ENCODE data around the gene ZNF296.
A peak's percentile ranks its signal among the peaks of the same experiment; 100 is the strongest.

The ZNF296 gene

GRCh38 chr19:45079911-45080370 is 3.7 kb upstream of the ZNF296 start:
- no peak for DNase-seq

- DNase-seq, result peak; percentile 78 to 93 (median 86)
Observed at GRCh38 chr19:45079063-45079910, 3.0 kb upstream of the ZNF296 start, which contains the start of gene GEMIN7. Gene GEMIN7, plus strand, starts transcription at chr19:45079260. Its CDS starts 10,855 bp downstream, at chr19:45090115.

DNA sequence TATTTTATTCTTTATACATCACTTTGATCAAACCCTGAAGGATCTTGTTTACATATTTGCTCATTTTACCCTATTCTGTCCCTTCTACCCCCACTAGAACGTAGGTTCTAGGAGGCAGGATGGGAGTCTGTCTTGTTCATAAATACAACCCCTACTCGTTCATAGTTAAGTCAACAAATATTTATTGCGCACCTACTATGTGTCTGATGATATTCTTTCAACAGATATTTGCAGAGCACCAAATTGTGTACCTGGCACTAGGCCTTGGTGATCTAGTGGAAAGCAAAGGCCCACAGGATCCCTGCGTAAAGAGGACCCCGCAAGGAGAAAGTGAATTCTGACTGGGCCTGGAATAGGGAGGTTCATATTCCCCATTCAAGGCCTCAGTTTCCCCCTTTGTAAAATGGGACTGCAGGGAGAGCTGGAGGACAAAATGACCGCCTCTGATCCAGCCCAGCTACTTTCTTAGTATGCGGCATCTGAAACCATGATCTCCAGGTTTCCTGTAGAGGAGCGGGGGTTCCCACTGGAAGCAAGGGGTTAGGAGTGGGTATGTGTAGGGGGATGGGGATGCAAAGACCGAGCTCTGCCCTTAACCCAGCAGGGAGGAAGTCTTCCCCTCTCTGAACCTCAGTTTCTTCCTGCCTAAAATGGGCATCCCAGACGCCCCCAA is 2.2 kb upstream of the ZNF296 start:
- DNase-seq, result no peak

- no peak for DNase-seq
Observed at GRCh38 chr19:45076851-45077730, 813 bp upstream of the ZNF296 start.

- peak; percentile 91 to 96 (median 96) for DNase-seq
Observed at GRCh38 chr19:45075301-45076028, 813 bp downstream of the ZNF296 start.

DNA sequence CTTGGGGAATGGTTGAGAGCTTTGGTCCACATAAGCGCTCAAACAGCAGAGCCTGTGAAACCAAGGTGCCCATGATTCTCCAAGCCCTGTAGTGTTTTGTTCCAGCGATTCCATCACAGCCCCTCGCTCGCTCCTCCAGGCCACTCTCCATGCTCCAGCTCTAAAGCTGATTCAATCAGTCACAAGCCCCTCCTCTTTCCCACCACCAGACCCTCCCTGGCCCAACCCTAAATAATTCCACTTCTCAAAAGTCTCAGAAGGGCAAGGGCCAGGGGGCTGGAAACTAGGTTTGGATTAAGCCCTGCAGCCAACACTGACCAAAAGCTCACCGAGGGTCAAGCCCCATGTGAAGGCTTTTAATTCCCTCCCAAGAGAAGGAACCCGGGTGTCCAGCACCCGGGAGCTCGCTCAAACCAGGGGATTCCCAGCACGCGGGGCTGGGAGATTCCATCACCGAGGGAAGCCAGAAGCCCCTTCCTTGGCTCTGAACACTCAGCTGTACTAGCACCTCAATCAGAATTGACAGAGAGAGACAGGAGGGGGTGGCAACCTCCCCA is 1.5 kb downstream of the ZNF296 start:
- no peak for DNase-seq

DNA sequence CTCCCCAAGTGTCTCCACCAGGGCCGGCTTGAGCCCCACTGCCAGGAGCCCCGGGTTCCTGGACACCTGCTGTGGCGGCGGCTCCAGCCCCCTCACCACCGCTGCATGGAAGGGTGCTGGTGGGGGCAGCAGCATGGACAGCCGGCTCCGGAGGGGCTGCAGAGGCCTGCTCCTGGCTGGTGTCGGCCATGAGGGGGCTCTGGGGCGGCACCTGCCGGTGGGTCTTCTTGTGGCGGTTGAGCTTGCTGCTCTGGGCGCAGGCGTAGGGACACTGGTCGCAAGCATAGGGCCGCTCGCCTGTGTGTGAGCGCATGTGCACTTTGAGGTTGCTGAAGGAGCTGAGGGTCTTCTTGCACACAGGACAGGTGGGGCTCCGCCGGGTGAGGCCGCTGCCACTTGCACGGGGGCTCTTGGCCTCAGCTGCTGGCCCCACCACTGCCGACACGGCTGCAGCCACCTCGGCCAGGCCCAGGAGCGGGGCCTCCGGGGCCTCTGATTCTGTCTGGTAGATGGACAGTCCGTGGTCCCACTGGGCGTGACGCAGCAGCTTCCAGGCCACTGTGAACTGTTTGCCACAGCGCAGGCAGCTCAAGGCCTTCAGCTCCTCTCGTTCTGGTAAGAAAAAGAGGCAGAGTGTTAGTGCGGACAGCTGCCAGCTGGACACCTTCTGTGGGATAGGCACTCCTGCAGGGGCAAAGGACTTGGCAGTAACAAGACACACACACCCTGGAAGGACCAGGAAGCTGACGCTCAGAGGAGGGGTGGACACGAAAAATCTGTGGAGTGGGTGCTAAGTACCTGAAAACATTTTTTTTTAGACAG is 4.1 kb downstream of the ZNF296 start:
- no peak for DNase-seq

DNA sequence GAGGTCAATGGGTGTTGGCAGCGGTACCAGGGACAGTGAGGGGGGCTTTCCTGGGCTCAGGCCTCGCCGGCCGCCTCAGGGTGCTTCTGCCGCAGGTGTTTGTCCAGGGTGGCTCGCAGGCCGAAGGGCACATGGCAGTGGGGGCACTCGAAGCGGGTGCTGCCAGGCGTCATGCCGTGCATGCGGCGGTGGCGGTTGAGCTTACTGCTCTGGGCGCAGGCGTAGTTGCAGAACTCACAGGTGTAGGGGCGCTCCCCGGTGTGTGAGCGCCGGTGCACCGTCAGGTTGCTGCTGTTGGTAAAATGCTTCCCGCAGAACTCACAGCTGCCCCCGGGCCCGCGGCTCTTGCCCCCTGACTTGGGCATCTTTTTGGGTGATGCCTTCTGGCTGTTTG is 4.7 kb downstream of the ZNF296 start:
- no peak for DNase-seq

- no peak for DNase-seq
Observed at GRCh38 chr19:45070861-45071544, 5.3 kb downstream of the ZNF296 start.

DNA sequence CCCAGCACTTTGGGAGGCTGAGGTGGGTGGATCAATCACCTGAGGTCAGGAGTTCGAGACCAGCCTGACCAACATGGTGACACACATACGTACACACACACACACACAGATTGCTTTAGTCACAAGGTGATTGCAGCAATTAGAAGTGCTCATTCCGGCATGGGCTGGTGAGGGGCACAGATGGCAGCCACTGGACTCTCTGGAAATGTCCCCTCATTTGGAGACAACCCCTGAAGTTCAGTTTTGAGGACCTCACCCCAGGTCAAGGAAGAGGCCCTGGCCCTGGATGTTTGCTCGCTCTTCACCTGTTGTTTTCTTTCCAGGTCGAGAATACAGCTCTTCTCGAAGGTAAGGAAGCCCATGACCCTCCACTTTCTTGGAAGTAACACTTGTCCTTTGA is 6.1 kb downstream of the ZNF296 start:
- no peak for DNase-seq

GRCh38 chr19:45069056-45069455 is 7.2 kb downstream of the ZNF296 start:
- peak; percentile 31 to 73 (median 56) for DNase-seq

- DNase-seq, result no peak
Observed at GRCh38 chr19:45068041-45068440, 8.2 kb downstream of the ZNF296 start.

- no peak for DNase-seq
Observed at GRCh38 chr19:45066921-45067661, 9.2 kb downstream of the ZNF296 start.

DNA sequence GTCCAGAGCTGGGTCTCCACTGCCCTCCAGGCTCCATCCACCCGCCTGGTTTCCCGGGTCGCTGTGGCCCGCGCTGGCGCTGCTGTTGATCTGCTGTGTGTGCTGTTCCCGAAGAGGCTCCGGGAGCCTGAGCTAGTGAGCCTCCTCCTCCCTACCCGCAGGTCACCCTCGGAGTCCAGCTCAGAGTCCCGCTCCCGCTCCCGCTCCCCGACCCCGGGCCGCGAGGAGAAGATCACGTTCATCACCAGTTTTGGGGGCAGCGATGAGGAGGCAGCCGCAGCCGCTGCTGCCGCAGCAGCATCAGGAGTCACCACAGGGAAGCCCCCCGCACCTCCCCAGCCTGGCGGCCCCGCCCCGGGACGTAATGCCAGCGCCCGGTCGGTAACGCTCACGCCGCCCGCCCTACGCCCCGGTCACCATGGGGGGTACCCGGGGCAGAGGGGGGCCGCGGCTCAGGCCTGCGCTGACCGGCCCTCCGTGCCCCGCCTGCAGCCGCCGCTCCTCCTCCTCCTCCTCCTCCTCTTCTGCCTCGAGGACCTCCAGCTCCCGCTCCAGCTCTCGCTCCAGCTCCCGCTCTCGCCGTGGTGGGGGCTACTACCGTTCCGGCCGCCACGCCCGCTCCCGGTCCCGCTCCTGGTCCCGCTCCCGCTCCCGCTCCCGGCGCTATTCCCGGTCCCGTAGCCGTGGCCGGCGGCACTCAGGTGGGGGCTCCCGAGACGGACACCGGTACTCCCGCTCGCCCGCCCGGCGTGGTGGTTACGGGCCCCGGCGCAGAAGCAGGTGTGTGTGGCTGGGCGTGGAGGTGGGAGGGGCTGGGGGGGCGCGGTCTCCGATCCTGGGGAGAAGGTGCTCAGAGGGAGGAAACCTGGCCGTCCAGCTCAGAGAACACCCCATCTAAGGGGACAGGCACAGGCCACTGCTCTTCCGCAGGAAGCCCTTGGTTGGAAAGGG is 12.2 kb downstream of the ZNF296 start:
- no peak for DNase-seq

GRCh38 chr19:45061965-45062364 is 14.3 kb downstream of the ZNF296 start:
- no peak for DNase-seq

GRCh38 chr19:45059258-45059965 is 16.9 kb downstream of the ZNF296 start:
- DNase-seq, result peak; percentile 86 to 92 (median 90)

DNA sequence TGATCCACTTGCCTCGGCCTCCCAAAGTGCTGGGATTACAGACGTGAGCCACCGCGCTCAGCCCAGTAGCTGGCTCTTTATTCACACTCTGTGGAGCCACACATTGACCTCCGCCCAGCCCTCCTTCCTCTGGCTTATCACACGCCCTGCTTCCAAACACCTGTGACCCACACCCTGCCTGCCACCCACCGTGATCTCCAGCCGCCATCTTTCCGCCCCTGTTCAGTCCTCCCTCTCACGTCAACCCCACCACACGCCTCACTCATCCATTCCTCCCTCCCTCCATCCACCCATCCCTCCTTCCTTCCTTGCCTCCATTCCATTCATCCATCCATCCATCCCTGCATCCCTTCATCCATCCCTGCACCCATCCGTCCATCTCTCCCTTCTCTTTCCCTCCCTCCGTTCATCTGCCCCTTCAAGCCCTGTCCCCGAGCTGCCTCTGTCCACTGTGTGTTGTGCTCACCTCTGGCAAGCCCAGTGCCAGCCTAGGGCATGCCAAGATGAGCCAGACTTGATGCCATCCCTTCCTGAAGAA is 17.6 kb downstream of the ZNF296 start:
- no peak for DNase-seq
